Sigmoid colon (tissue), 7 donors: ENCODE data around the gene DDX51. TPM values are rescaled to one million over a fixed set of nuclear protein-coding genes. Genes with fewer than 3 reads are reported as not detected.

Experiments
- DNase-seq: peaks from one replicate; pipeline ENCODE4 v3.0.0-alpha.2; 2019
- H3K27ac ChIP-seq, 4 donors: fragments of 200-600 bp; sonication (generic); one replicate each; pipeline ENCODE4 v1.5.1; 2016 to 2019; ENCODE audit warnings: mild to moderate bottlenecking in 1 of 4
- H3K27me3 ChIP-seq, 3 donors: fragments of 200-600 bp; sonication (generic); one replicate each; pipeline ENCODE4 v1.5.1; 2019; ENCODE audit warnings: mild to moderate bottlenecking in 1 of 3
- H3K36me3 ChIP-seq, 4 donors: fragments of 200-600 bp; sonication (generic); one replicate each; pipeline ENCODE4 v1.5.1; 2016 to 2019
- H3K4me1 ChIP-seq, 4 donors: fragments of 200-600 bp; sonication (generic); one replicate each; pipeline ENCODE4 v1.5.1; 2017 to 2019
- H3K4me3 ChIP-seq, 4 donors: fragments of 200-600 bp; sonication (generic); one replicate each; pipeline ENCODE4 v1.5.1; 2017 to 2019; ENCODE audit warnings: mild to moderate bottlenecking in 2 of 4, moderate library complexity in 1 of 4
- H3K9me3 ChIP-seq, 4 donors: fragments of 200-600 bp in 3 of 4; sonication (generic) in 3 of 4; one replicate each; pipeline versions ENCODE4 v1.5.1 to v1.6.1; 2013 to 2019
- CTCF ChIP-seq, 4 experiments: fragments of 450-650 bp in 3 of 4; fragments of 200-600 bp in 1 of 4; IDR thresholded peaks; one replicate each; pipeline ENCODE4 v1.5.1; 2016 to 2019; ENCODE audit warnings: antibody characterized with exemption in 4 of 4, mild to moderate bottlenecking in 3 of 4, moderate library complexity in 2 of 4
- EP300 ChIP-seq, 4 donors: sonication (generic); formaldehyde crosslinking; IDR thresholded peaks; one replicate each; pipeline ENCODE4 v1.6.1; 2017; ENCODE audit warnings: antibody characterized with exemption in 4 of 4
- POLR2A ChIP-seq, 2 donors: fragments of 450-650 bp; IDR thresholded peaks; one replicate each; pipeline ENCODE4 v1.6.1; 2016; ENCODE audit warnings: antibody characterized with exemption in 2 of 2, mild to moderate bottlenecking in 2 of 2, moderate library complexity in 2 of 2
- POLR2AphosphoS5 ChIP-seq, 4 donors: sonication (generic); formaldehyde crosslinking; IDR thresholded peaks; one replicate each; pipeline ENCODE4 v1.6.1; 2017; ENCODE audit warnings: antibody characterized with exemption in 4 of 4
- WGBS, 2 donors: extraction: QIAGEN DNeasy Blood & Tissue Kit; methylation state at CpG; one replicate each; pipeline ENCODE4 v1.1.7; 2013; 5-methylcytosine and 5-hydroxymethylcytosine counted together
- intact Hi-C: fragments of 100-400 bp; cut with DNase I; formaldehyde crosslinking; loops from one replicate; pipeline ENCODE4 v1.15.1; 2023
- polyA plus RNA-seq, 3 donors: library from polyadenylated mRNA; stranded (reverse); fragments of 200-250 nt; gene quantifications; one replicate each; pipeline ENCODE4 v1.2.3, GENCODE V29; 2013
- total RNA-seq, 4 donors: library from RNA; depleted of rRNA; stranded (reverse); fragments of >200 nt; gene quantifications; one replicate each; pipeline ENCODE4 v1.1.0, GENCODE V29; 2016
- donor health status: healthy with polysubstance abuse.
- donor health status: Bipolar disorder and iron deficiency.
- donor health status: healthy.

DDX51 gene
- total and polyA plus RNA-seq, 7 donors, result 3.9 to 22.4 (median 7.2) TPM

- no peak overlapping the region for H3K27ac ChIP-seq
- H3K27me3 ChIP-seq, result no peaks in the 10 kb centered on the region
- DNase-seq, result no peak
- H3K4me1 ChIP-seq, result peaks cover 0 to 22% (median 16%) of the 10 kb centered on the region in 4 donors
- intact Hi-C loops, result no loop called here
- peaks cover 0 to 23% (median 4%) of the 10 kb centered on the region in 4 donors for H3K9me3 ChIP-seq
- WGBS, 2 donors, result 86 to 92% methylated on average over 35 of the region's 35 CpGs
- no peak for TF ChIP-seq POLR2AphosphoS5 (IDR thresholded peaks at IDR 0.05)
- TF ChIP-seq POLR2A (IDR thresholded peaks at IDR 0.05), result no peak
- no peak for TF ChIP-seq EP300 (IDR thresholded peaks at IDR 0.05)
- TF ChIP-seq CTCF (IDR thresholded peaks at IDR 0.05), result no peak
- no peak overlapping the region for H3K4me3 ChIP-seq
- no peaks in the 10 kb centered on the region for H3K36me3 ChIP-seq
Measured at GRCh38 chr12:132187646-132188450, 43.7 kb upstream of the DDX51 start.

DNA sequence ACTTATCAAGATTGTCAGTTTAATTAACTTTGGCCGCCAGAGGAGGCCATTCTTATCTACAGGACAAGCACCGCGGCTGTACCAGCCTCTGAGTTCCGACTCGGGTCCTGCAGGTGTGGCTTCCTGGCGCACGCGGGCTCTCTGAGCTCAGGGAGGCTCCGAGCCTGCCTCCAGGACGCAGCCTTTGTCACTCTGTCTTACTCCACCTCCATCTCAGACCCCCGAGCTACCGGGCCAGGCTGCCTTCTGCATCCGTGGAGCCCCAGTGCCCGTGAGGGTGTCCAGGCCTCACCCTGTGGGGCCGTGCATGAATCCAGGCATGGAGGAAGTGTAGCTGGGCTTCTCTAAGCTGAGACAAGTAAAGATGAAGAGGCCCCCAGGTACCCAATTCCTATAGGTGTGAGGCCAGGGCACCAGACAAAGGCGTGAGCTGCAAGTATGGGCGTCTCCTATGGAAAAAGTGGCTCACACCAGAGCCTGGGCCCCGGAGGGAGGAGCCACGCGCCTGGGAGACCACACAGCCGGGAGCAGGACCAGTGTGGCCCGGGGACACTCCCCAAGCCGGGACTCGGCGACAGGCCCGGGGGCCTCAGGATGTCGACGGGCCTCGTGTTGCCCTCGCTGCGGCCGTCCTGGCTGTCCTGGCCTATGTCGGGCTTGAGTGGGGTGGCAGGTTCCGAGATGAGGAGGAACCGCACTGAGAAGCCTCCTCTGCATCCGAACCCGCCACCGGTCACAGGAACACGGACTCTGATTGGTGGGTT lies 42.9 kb upstream of the DDX51 start:
- intact Hi-C loops, result no loop called here
- Histone ChIP-seq H3K4me3 (no peak overlapping the region), H3K27ac (no peak overlapping the region), H3K4me1 (peaks cover 0 to 22% (median 16%) of the 10 kb centered on the region in 4 donors), H3K27me3 (peaks cover 0 to 1% (median 0%) of the 10 kb centered on the region in 3 donors), H3K36me3 (no peaks in the 10 kb centered on the region), H3K9me3 (peaks cover 0 to 27% (median 4%) of the 10 kb centered on the region in 4 donors)
- TF ChIP-seq POLR2AphosphoS5 (IDR thresholded peaks at IDR 0.05) (no peak), CTCF (IDR thresholded peaks at IDR 0.05) (no peak), EP300 (IDR thresholded peaks at IDR 0.05) (no peak), POLR2A (IDR thresholded peaks at IDR 0.05) (no peak)
- DNase-seq, result no peak
- 71 to 74% methylated on average over 39 of the region's 39 CpGs for WGBS, 2 donors

- DNase-seq, result no peak
- TF ChIP-seq EP300 (IDR thresholded peaks at IDR 0.05), result no peak
- TF ChIP-seq POLR2AphosphoS5 (IDR thresholded peaks at IDR 0.05), result no peak
- no peak for TF ChIP-seq POLR2A (IDR thresholded peaks at IDR 0.05)
- no peak for TF ChIP-seq CTCF (IDR thresholded peaks at IDR 0.05)
- intact Hi-C loops, result no loop called here
- no peak overlapping the region for H3K4me3 ChIP-seq
- peaks cover 0 to 8% (median 0%) of the 10 kb centered on the region in 3 donors for H3K27me3 ChIP-seq
- no peak overlapping the region for H3K27ac ChIP-seq
- 38 to 66% methylated on average over 24 of the region's 24 CpGs for WGBS, 2 donors
- H3K4me1 ChIP-seq, result peaks cover 0 to 22% (median 16%) of the 10 kb centered on the region in 4 donors
- H3K9me3 ChIP-seq, result peaks cover 0 to 27% (median 4%) of the 10 kb centered on the region in 4 donors
- H3K36me3 ChIP-seq, result no peaks in the 10 kb centered on the region
Measured at GRCh38 chr12:132186208-132186856, 42.2 kb upstream of the DDX51 start.

DNA sequence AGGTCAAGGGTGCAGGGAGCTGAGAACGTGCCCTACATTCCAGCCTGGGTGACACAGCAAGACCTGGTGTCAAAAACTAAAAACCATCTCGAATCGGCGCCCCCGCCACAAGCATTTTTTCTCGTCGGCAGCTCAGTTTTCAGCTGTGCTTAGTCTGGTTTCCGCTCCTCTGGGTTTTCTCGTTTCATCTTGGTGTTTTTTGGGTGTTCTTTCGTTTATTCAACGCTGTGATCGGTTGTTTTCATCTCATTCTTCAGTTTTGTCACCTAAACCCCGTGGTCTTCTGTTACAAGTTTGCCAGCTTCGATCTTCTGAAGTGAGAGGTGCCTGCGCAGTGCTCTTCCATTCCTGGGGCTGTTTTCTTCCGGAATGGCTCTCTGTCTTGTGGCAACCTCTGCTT lies 41.6 kb upstream of the DDX51 start:
- intact Hi-C loops, result no loop called here
- DNase-seq, result no peak
- Histone ChIP-seq H3K36me3 (no peaks in the 10 kb centered on the region), H3K4me1 (peaks cover 0 to 18% (median 15%) of the 10 kb centered on the region in 4 donors), H3K27ac (no peak overlapping the region), H3K9me3 (peaks cover 0 to 27% (median 4%) of the 10 kb centered on the region in 4 donors), H3K27me3 (peaks cover 0 to 11% (median 0%) of the 10 kb centered on the region in 3 donors), H3K4me3 (no peak overlapping the region)
- TF ChIP-seq EP300 (IDR thresholded peaks at IDR 0.05), result no peak
- no peak for TF ChIP-seq POLR2AphosphoS5 (IDR thresholded peaks at IDR 0.05)
- TF ChIP-seq CTCF (IDR thresholded peaks at IDR 0.05), result no peak
- TF ChIP-seq POLR2A (IDR thresholded peaks at IDR 0.05), result no peak
- WGBS, 2 donors, result 52 to 79% methylated on average over 16 of the region's 16 CpGs
